Endothelial cell of umbilical vein (primary cell): ENCODE measurements around the gene SLC5A2.

Experiments used
- CTCF ChIP-seq, 2 donors: IDR thresholded peaks; 1 replicate in 1 of 2; 2 replicates in 1 of 2; pipeline ENCODE4 v1.5.1; 2011; ENCODE audit warnings: low read length in 2 of 2, mild to moderate bottlenecking in 2 of 2, moderate library complexity in 2 of 2, control low read depth in 1 of 2, inconsistent platforms in 1 of 2, low read depth in 1 of 2; ENCODE audit not compliant: insufficient read depth in 1 of 2; ENCODE audit errors: extremely low read depth in 1 of 2
- EZH2 ChIP-seq: IDR thresholded peaks from 2 replicates; pipeline ENCODE4 v1.6.1; 2012; ENCODE audit warnings: borderline replicate concordance, low read depth, mild to moderate bottlenecking, moderate library complexity, low read length, inconsistent platforms; ENCODE audit not compliant: severe bottlenecking
- GATA2 ChIP-seq: IDR thresholded peaks from 2 replicates; pipeline ENCODE4 v1.7.0; 2011; ENCODE audit warnings: low read depth, mild to moderate bottlenecking, moderate library complexity, mixed read lengths, low read length; ENCODE audit not compliant: insufficient read length, insufficient read depth
- JUN ChIP-seq: IDR thresholded peaks from 2 replicates; pipeline ENCODE4 v1.6.1; 2011; ENCODE audit warnings: borderline replicate concordance, low read depth; ENCODE audit not compliant: insufficient read length, insufficient read depth
- POLR2A ChIP-seq: IDR thresholded peaks from 2 replicates; pipeline ENCODE4 v1.6.1; 2012; ENCODE audit warnings: low read depth, mild to moderate bottlenecking, control low read depth, low read length
- POLR2AphosphoS5 ChIP-seq: IDR thresholded peaks from 2 replicates; pipeline ENCODE4 v1.6.1; 2012; ENCODE audit warnings: low read depth, mild to moderate bottlenecking, control low read depth, low read length, moderate library complexity; ENCODE audit not compliant: insufficient read depth

DNA sequence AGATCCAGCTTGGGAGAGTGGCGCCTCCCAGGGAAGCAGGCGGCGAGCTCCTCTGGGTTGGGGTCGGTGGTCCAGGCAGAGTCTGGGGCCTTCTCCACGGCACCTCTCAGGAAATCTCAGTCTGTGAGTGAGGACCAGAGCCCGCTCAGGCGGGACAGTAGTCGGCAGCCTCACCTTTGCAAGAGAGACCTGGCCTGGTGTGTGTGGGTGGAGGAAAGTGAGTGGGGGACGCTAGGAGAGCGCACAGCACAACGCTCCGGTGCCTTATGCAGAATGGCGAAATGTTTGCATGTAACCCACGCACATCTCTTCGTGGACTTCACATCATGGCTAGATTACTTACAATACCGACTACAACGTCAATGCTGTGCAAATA, 47.0 kb downstream of the SLC5A2 start:
- TF ChIP-seq POLR2A (no peak), CTCF (IDR thresholded peaks at IDR 0.05; ENCODE audit: extremely low read depth in 1 of 2, insufficient read depth in 1 of 2, low read depth in 1 of 2, low read length in 2 of 2) (no peak), POLR2AphosphoS5 (no peak), EZH2 (no peak), GATA2 (no peak), JUN (no peak)
